ENCODE measurements around the gene USP32. TPM values are rescaled to one million over a fixed set of nuclear protein-coding genes. Genes with fewer than 3 reads are reported as not detected.

The USP32 gene
- total RNA-seq, 2 experiments from 2014 or later = 26.5 TPM

DNA sequence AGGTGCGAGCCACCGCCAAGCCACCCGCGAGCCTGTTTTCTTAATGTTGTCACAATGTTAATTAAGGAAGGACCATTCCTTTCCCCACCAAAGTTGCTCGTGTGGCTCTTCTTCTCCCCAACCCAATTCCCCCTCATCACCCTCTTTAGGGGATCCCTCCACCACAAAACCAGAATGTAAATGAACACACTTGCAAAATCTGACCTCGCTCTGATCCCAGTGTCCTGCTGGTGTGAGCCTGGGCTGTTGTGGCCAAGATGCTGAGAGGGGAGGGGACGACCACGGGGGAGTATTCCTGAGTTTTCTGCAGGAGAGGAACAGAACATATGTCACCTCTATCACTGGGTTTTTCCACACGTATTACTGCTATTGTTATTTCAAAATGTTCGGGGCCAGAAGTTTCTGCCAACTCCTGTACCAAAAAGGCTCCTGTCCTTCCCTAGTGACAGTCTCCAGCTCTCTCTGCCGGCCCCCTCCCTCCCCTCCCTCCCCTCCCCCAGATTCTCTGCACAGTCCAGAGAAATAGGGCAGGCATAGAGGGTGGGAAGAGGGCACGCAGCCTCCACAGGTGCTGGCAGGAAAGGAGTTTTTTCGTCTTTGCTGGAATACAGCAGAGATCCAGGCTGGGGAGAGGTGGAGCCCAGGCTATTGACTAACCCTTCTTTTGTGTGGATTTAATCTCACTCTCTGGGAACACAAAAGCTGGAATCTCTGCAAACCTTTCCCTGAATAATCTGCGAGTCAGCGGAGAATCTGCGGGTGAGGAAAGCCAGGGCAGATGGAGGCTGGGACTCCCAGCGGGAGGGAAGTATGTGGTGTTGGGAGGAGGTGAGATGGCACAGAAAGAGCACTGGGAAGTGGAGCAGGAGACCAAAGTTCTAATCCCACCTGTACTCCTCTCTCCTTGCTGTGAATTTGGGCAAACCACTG lies 246.7 kb downstream of the USP32 start:
- Mint-ChIP-seq H3K4me1 (ENCODE audit: low read depth) (peaks cover 13% of the 10 kb centered on the region), H3K27me3 (peaks cover 79% of the 10 kb centered on the region), H3K36me3 (ENCODE audit: low read depth) (no peaks in the 10 kb centered on the region), H3K27ac (no peak overlapping the region), H3K4me3 (no peak overlapping the region), H3K9me3 (no peaks in the 10 kb centered on the region)
- ChIA-PET POLR2A (interaction anchor here (1.0 kb wide), 1 partner anchor 14 kb away, joined by 4 read pairs; no protein-coding TSS in a partner anchor), CTCF (no interaction called here)
- TF ChIP-seq, protein P1, sequence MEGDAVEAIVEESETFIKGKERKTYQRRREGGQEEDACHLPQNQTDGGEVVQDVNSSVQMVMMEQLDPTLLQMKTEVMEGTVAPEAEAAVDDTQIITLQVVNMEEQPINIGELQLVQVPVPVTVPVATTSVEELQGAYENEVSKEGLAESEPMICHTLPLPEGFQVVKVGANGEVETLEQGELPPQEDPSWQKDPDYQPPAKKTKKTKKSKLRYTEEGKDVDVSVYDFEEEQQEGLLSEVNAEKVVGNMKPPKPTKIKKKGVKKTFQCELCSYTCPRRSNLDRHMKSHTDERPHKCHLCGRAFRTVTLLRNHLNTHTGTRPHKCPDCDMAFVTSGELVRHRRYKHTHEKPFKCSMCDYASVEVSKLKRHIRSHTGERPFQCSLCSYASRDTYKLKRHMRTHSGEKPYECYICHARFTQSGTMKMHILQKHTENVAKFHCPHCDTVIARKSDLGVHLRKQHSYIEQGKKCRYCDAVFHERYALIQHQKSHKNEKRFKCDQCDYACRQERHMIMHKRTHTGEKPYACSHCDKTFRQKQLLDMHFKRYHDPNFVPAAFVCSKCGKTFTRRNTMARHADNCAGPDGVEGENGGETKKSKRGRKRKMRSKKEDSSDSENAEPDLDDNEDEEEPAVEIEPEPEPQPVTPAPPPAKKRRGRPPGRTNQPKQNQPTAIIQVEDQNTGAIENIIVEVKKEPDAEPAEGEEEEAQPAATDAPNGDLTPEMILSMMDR (IDR thresholded peaks at IDR 0.05) = no peak
- intact Hi-C loops (cut with micrococcal nuclease) = loop anchor here (10.0 kb wide), 1 partner anchor 290 kb away; no protein-coding TSS in a partner anchor
- ATAC-seq (no peak), DNase-seq (no peak)

GRCh38 chr17:60142872-60143499 lies 248.9 kb downstream of the USP32 start:
- ATAC-seq (peak; percentile 85), DNase-seq (peak; percentile 94)
- H3K36me3 Mint-ChIP-seq (ENCODE audit: low read depth) = no peaks in the 10 kb centered on the region
- peaks cover 89% of the 10 kb centered on the region for H3K27me3 Mint-ChIP-seq
- no peak overlapping the region for H3K27ac Mint-ChIP-seq
- intact Hi-C loops (cut with micrococcal nuclease) = loop anchor here (10.0 kb wide), 1 partner anchor 292 kb away; no protein-coding TSS in a partner anchor
- POLR2A ChIA-PET = interaction anchor here (0.6 kb wide), 1 partner anchor 128 kb away, joined by 3 read pairs; no protein-coding TSS in a partner anchor
- peaks cover 12% of the 10 kb centered on the region for H3K4me1 Mint-ChIP-seq (ENCODE audit: low read depth)
- TF ChIP-seq, protein P1 (IDR thresholded peaks at IDR 0.05) = peak; percentile 76
- CTCF ChIA-PET = interaction anchor here (0.9 to 5.1 kb wide), 8 partner anchors 9 to 278 kb away, joined by 3 to 34 read pairs (median 4); partner anchors contain the start of gene CA4
- peak overlapping the region; percentile 30 for H3K4me3 Mint-ChIP-seq
- no peaks in the 10 kb centered on the region for H3K9me3 Mint-ChIP-seq

GRCh38 chr17:60141111-60142018 lies 250.6 kb downstream of the USP32 start:
- ChIA-PET POLR2A (interaction anchor here (0.8 kb wide), 1 partner anchor 10 kb away, joined by 3 read pairs; no protein-coding TSS in a partner anchor), CTCF (interaction anchor here (0.7 to 5.1 kb wide), 10 partner anchors 10 to 428 kb away, joined by 3 to 34 read pairs (median 4); partner anchors contain the start of gene CA4)
- Mint-ChIP-seq H3K9me3 (no peaks in the 10 kb centered on the region), H3K4me3 (no peak overlapping the region), H3K27ac (no peak overlapping the region), H3K36me3 (ENCODE audit: low read depth) (no peaks in the 10 kb centered on the region), H3K4me1 (ENCODE audit: low read depth) (peaks cover 12% of the 10 kb centered on the region), H3K27me3 (peaks cover 83% of the 10 kb centered on the region)
- intact Hi-C loops (cut with micrococcal nuclease) = loop anchor here (10.0 kb wide), 1 partner anchor 293 kb away; no protein-coding TSS in a partner anchor
- TF ChIP-seq, protein P1 (IDR thresholded peaks at IDR 0.05) = no peak
- ATAC-seq (no peak), DNase-seq (no peak)

DNA sequence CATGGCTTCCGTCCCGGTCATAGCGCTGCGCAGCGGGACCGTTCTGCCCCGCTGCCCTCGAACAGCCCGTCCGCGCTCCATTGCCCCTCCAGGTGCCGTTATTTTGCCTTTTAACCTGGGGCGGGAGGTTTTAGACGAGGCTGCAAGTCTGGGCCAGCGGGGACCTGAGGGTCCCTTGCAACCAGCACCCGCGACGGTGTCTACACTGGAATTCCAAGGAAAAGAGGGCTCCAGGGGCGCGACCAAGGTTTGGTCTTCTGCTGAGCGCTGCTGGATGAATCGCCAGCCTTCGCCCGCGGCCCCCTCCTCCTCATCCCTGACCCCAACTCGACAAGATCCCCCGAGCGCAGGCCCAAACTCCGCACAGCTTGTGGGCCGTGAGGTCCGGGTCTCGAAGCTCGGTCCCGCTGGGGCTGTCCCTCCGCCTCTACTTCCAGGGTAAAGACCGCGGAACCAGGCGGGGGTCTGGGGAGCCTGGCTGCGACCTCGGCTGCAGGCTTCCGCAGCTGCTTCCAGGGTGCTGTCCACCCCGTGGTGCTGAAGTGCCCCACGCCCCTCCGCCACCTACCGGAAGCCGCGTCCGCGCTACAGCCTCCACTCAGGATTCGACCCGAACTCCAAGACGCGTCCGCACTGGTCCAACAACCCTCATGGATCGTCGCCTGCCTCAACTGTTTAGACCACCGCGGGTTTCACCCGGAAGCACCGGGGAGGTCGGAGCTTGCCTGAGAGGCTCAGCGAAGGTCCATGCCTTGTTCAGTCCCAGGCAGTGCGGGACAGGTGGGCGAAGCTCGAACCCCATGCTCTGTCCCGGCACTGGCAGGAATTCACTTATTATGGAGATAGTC lies 252.3 kb downstream of the USP32 start:
- intact Hi-C loops (cut with micrococcal nuclease) = loop anchor here (10.0 kb wide), 1 partner anchor 295 kb away; no protein-coding TSS in a partner anchor
- DNase-seq (peak; percentile 71), ATAC-seq (peak; percentile 41)
- no peak overlapping the region for H3K4me3 Mint-ChIP-seq
- no peaks in the 10 kb centered on the region for H3K36me3 Mint-ChIP-seq (ENCODE audit: low read depth)
- POLR2A ChIA-PET = no interaction called here
- no peak overlapping the region for H3K27ac Mint-ChIP-seq
- peaks cover 25% of the 10 kb centered on the region for H3K4me1 Mint-ChIP-seq (ENCODE audit: low read depth)
- peaks cover 79% of the 10 kb centered on the region for H3K27me3 Mint-ChIP-seq
- TF ChIP-seq, protein P1 (IDR thresholded peaks at IDR 0.05) = peak; percentile 47
- CTCF ChIA-PET = interaction anchor here (1.0 to 5.1 kb wide), 4 partner anchors 8 to 285 kb away, joined by 3 to 34 read pairs (median 18); partner anchors contain the start of gene CA4
- no peaks in the 10 kb centered on the region for H3K9me3 Mint-ChIP-seq

Data from activated CD8-positive, alpha-beta T cell treated with anti-CD3 and anti-CD28 coated beads for 36 hours (primary cell).